HepG2 (cell line): ENCODE measurements around the gene DCDC2. TPM values are rescaled to one million over a fixed set of nuclear protein-coding genes. Genes with fewer than 3 reads are reported as not detected.
A peak's percentile ranks its signal among the peaks of the same experiment; 100 is the strongest.

Experiments used
- ETV6 ChIP-seq: sonication (generic); formaldehyde crosslinking; conservative IDR thresholded peaks from 2 replicates; pipeline ENCODE4 v1.4.0; 2020; ENCODE audit warnings: missing genetic modification reagents
- FOXA3 ChIP-seq: IDR thresholded peaks from 2 replicates; pipeline ENCODE4 v1.6.1; 2016; ENCODE audit warnings: missing genetic modification reagents, missing compliant biosample characterization
- HDAC2 ChIP-seq: sonication (generic); formaldehyde crosslinking; IDR thresholded peaks from 2 replicates; pipeline ENCODE4 v1.4.0; 2020; ENCODE audit warnings: missing genetic modification reagents
- HOXA5 ChIP-seq: sonication (generic); formaldehyde crosslinking; IDR thresholded peaks from 2 replicates; pipeline ENCODE4 v1.4.0; 2020; ENCODE audit warnings: missing genetic modification reagents
- KDM1A ChIP-seq: IDR thresholded peaks from 2 replicates; pipeline ENCODE4 v1.6.1; 2016; ENCODE audit warnings: missing compliant biosample characterization
- KDM6A ChIP-seq: IDR thresholded peaks from 2 replicates; pipeline ENCODE4 v1.6.1; 2016; ENCODE audit warnings: low read depth
- MLX ChIP-seq: IDR thresholded peaks from 2 replicates; pipeline ENCODE4 v1.6.1; 2016
- MXD4 ChIP-seq: IDR thresholded peaks from 2 replicates; pipeline ENCODE4 v1.6.1; 2016; ENCODE audit warnings: mild to moderate bottlenecking, missing biosample characterization, missing genetic modification reagents
- RXRA ChIP-seq: sonication (generic); formaldehyde crosslinking; IDR thresholded peaks from 2 replicates; pipeline ENCODE4 v1.5.1; 2020; ENCODE audit warnings: missing genetic modification reagents
- SAFB2 ChIP-seq: sonication (generic); formaldehyde crosslinking; IDR thresholded peaks from 2 replicates; pipeline ENCODE4 v1.5.1; 2020; ENCODE audit warnings: missing genetic modification reagents, low read depth, mild to moderate bottlenecking, borderline replicate concordance
- SIX4 ChIP-seq: sonication (generic); formaldehyde crosslinking; IDR thresholded peaks from 2 replicates; pipeline ENCODE4 v1.4.0; 2020; ENCODE audit warnings: missing genetic modification reagents
- SKIL ChIP-seq: sonication (generic); formaldehyde crosslinking; IDR thresholded peaks from 2 replicates; pipeline ENCODE4 v1.8.0; 2022; ENCODE audit warnings: missing genetic modification reagents, mild to moderate bottlenecking, moderate library complexity, borderline replicate concordance
- SOX5 ChIP-seq: IDR thresholded peaks from 2 replicates; pipeline ENCODE4 v1.6.1; 2016; ENCODE audit warnings: borderline replicate concordance
- TFAP4 ChIP-seq: sonication (generic); IDR thresholded peaks from 2 replicates; pipeline ENCODE4 v1.6.1; 2016; ENCODE audit warnings: low read depth, borderline replicate concordance
- ZBTB26 ChIP-seq: IDR thresholded peaks from 2 replicates; pipeline ENCODE4 v1.6.1; 2016; ENCODE audit warnings: missing compliant biosample characterization, missing genetic modification reagents, borderline replicate concordance
- ZBTB46 ChIP-seq: sonication (generic); formaldehyde crosslinking; IDR thresholded peaks from 2 replicates; pipeline ENCODE4 v1.4.0; 2020; ENCODE audit warnings: mild to moderate bottlenecking, missing genetic modification reagents, borderline replicate concordance
- ZMYM3 ChIP-seq: sonication (generic); formaldehyde crosslinking; IDR thresholded peaks from 2 replicates; pipeline ENCODE4 v1.5.1; 2020; ENCODE audit warnings: mild to moderate bottlenecking, missing genetic modification reagents
- ZNF124 ChIP-seq: sonication (generic); formaldehyde crosslinking; IDR thresholded peaks from 2 replicates; pipeline ENCODE4 v1.4.0; 2020; ENCODE audit warnings: missing genetic modification reagents
- ZNF605 ChIP-seq: sonication (generic); formaldehyde crosslinking; IDR thresholded peaks from 2 replicates; pipeline ENCODE4 v1.8.0; 2022; ENCODE audit warnings: mild to moderate bottlenecking, missing genetic modification reagents
- ZNF616 ChIP-seq: sonication (generic); formaldehyde crosslinking; IDR thresholded peaks from 2 replicates; pipeline ENCODE4 v1.5.0; 2020; ENCODE audit warnings: low read depth, mild to moderate bottlenecking, missing genetic modification reagents
- ZNF639 ChIP-seq: conservative IDR thresholded peaks from 2 replicates; pipeline ENCODE4 v1.6.1; 2018; ENCODE audit warnings: missing genetic modification reagents
- ZNF788 ChIP-seq: sonication (generic); formaldehyde crosslinking; IDR thresholded peaks from 2 replicates; pipeline ENCODE4 v1.5.0; 2020; ENCODE audit warnings: mild to moderate bottlenecking, missing genetic modification reagents, borderline replicate concordance
- ZNF790 ChIP-seq: sonication (generic); formaldehyde crosslinking; IDR thresholded peaks from 2 replicates; pipeline ENCODE4 v1.8.0; 2022; ENCODE audit warnings: missing genetic modification reagents, mild to moderate bottlenecking, borderline replicate concordance
- ZSCAN21 ChIP-seq: sonication (generic); formaldehyde crosslinking; IDR thresholded peaks from 2 replicates; pipeline ENCODE4 v1.8.0; 2022; ENCODE audit warnings: mild to moderate bottlenecking, missing genetic modification reagents, moderate library complexity, borderline replicate concordance
- polyA plus RNA-seq, 8 experiments: library from polyadenylated mRNA; depleted of rRNA in 3 of 8; stranded (reverse) in 7 of 8; unstranded in 1 of 8; fragments of >200 nt; fragmentation: Illumina TruSeq in 4 of 8; extraction: Trizol in 4 of 8; gene quantifications; 2 replicates each; pipeline versions ENCODE4 v1.2.1 to v1.2.3, GENCODE V29; 2011 to 2016; ENCODE audit warnings: low read depth in 4 of 8, missing spikeins in 1 of 8, mixed read lengths in 1 of 8; ENCODE audit not compliant: insufficient read depth in 1 of 8
- total RNA-seq, 5 experiments: library from RNA; depleted of rRNA; stranded (reverse); fragments of >200 nt; fragmentation: Illumina TruSeq; extraction: Trizol; gene quantifications; 2 replicates each; pipeline ENCODE4 v1.2.3, GENCODE V29; 2016; ENCODE audit warnings: low read depth in 1 of 5

The DCDC2 gene
- total and polyA plus RNA-seq, 2 of the 13 experiments (the other 11 are each of a cell fraction or from before 2014, with no cell fraction given) = 9.0 to 36.2 TPM

- TF ChIP-seq SKIL (peak; percentile 13; the same call in 1 of the 2 replicates), ZSCAN21 (CRISPR knock-in tag) (peak; percentile 73; the same call in 1 of the 2 replicates), ZBTB46 (CRISPR knock-in tag) (no peak), ZNF790 (CRISPR knock-in tag) (no peak), MLX (CRISPR knock-in tag) (0 out of 2 replicates have a peak, but pooled peaks have one; percentile 27), TFAP4 (peak; percentile 40; the same call in 1 of the 2 replicates), ZNF788 (peak; percentile 43; the same call in 1 of the 2 replicates), ETV6 (CRISPR knock-in tag) (no peak), MXD4 (0 out of 2 replicates have a peak, but pooled peaks have one; percentile 21), KDM6A (CRISPR knock-in tag) (0 out of 2 replicates have a peak, but pooled peaks have one; percentile 39), ZNF124 (no peak), FOXA3 (CRISPR knock-in tag) (peak; percentile 58; the same call in 1 of the 2 replicates), ZNF616 (CRISPR knock-in tag) (no peak), HOXA5 (CRISPR knock-in tag) (no peak), RXRA (CRISPR knock-in tag) (peak; percentile 71; the same call in 1 of the 2 replicates), SOX5 (peak; percentile 94), ZNF639 (CRISPR knock-in tag) (no peak; the same call in 1 of the 2 replicates), SIX4 (CRISPR knock-in tag) (peak; percentile 94), ZMYM3 (CRISPR knock-in tag) (peak; percentile 90), ZNF605 (CRISPR knock-in tag) (no peak), KDM1A (CRISPR knock-in tag) (peak; percentile 88), SAFB2 (CRISPR knock-in tag) (0 out of 2 replicates have a peak, but pooled peaks have one; percentile 27), ZBTB26 (CRISPR knock-in tag) (peak; percentile 50; the same call in 1 of the 2 replicates), HDAC2 (peak; percentile 80)
These were observed 212.1 kb downstream of the DCDC2 start (continued) for GRCh38 chr6:24145690-24146131.
